GM12873 (cell line): ENCODE measurements around the gene SMC6.

ENCODE experiments used
- CTCF ChIP-seq: IDR thresholded peaks from 2 replicates; pipeline ENCODE4 v1.5.1; 2012; ENCODE audit warnings: low read depth, mild to moderate bottlenecking, moderate library complexity, low read length, control low read depth; ENCODE audit not compliant: insufficient read depth; ENCODE audit errors: missing control alignments

SMC6 gene

GRCh38 chr2:17795309-17795708 lies 41.7 kb upstream of the SMC6 start:
- TF ChIP-seq CTCF = no peak

- TF ChIP-seq CTCF = no peak
Observed at GRCh38 chr2:17793803-17794354, 40.3 kb upstream of the SMC6 start.

- TF ChIP-seq CTCF = no peak
Observed at GRCh38 chr2:17793296-17793695, 39.7 kb upstream of the SMC6 start.

- TF ChIP-seq CTCF = no peak
Observed at GRCh38 chr2:17792515-17792914, 38.9 kb upstream of the SMC6 start.

GRCh38 chr2:17791817-17792130 lies 38.2 kb upstream of the SMC6 start:
- no peak for TF ChIP-seq CTCF

- TF ChIP-seq CTCF = no peak
Observed at GRCh38 chr2:17791121-17791816, 37.7 kb upstream of the SMC6 start.

GRCh38 chr2:17790536-17790935 lies 36.9 kb upstream of the SMC6 start:
- no peak for TF ChIP-seq CTCF
